GM23338 (cell line): ENCODE data around the gene CALHM2. TPM values are rescaled to one million over a fixed set of nuclear protein-coding genes. Genes with fewer than 3 reads are reported as not detected.
A peak's percentile ranks its signal among the peaks of the same experiment; 100 is the strongest.

ENCODE experiments used
- ATAC-seq: fragments of 200-7000 bp; cut with Tn5 transposase; 3 replicates; pipeline ENCODE4 v1.9.1; 2020
- DNase-seq: peaks from one replicate; pipeline ENCODE4 v3.0.0-alpha.2; 2015; ENCODE audit warnings: low spot score
- H2AFZ ChIP-seq: fragments of 200-600 bp; sonication (generic); 2 replicates; pipeline ENCODE4 v1.8.0; 2016; ENCODE audit warnings: antibody characterized with exemption, mild to moderate bottlenecking, moderate library complexity
- H3F3A ChIP-seq: fragments of 200-600 bp; sonication (generic); replicated peaks from 2 replicates; pipeline ENCODE4 v1.8.0; 2017; ENCODE audit warnings: antibody characterized with exemption, mixed run types, low read depth
- H3K27ac ChIP-seq: fragments of 200-600 bp; sonication (generic); 2 replicates; pipeline ENCODE4 v1.6.1; 2016; ENCODE audit warnings: low read depth
- H3K27me3 ChIP-seq: fragments of 200-600 bp; sonication (generic); 2 replicates; pipeline ENCODE4 v1.8.0; 2016; ENCODE audit warnings: mild to moderate bottlenecking, mixed run types, moderate library complexity; ENCODE audit not compliant: insufficient read depth
- H3K36me3 ChIP-seq: fragments of 200-600 bp; sonication (generic); 2 replicates; pipeline ENCODE4 v1.8.0; 2016; ENCODE audit warnings: mild to moderate bottlenecking; ENCODE audit not compliant: insufficient read depth
- H3K4me1 ChIP-seq: fragments of 200-600 bp; sonication (generic); 2 replicates; pipeline ENCODE4 v1.8.0; 2016; ENCODE audit warnings: mild to moderate bottlenecking, moderate library complexity; ENCODE audit not compliant: insufficient read depth
- H3K4me2 ChIP-seq: fragments of 200-600 bp; sonication (generic); 2 replicates; pipeline ENCODE4 v1.7.1; 2017; ENCODE audit warnings: mixed run types
- H3K4me3 ChIP-seq: fragments of 200-600 bp; sonication (generic); 2 replicates; pipeline ENCODE4 v1.6.1; 2016; ENCODE audit warnings: mixed run types
- H3K79me2 ChIP-seq: fragments of 200-600 bp; sonication (generic); replicated peaks from 2 replicates; pipeline ENCODE4 v1.8.0; 2017; ENCODE audit warnings: mild to moderate bottlenecking; ENCODE audit not compliant: insufficient read depth
- H3K9me2 ChIP-seq: fragments of 200-600 bp; sonication (generic); 2 replicates; pipeline ENCODE4 v1.8.0; 2017; ENCODE audit not compliant: insufficient read depth
- H4K20me1 ChIP-seq: fragments of 200-600 bp; sonication (generic); replicated peaks from 2 replicates; pipeline ENCODE4 v1.8.0; 2017; ENCODE audit warnings: mild to moderate bottlenecking; ENCODE audit not compliant: insufficient read depth
- H3K27ac Mint-ChIP-seq: 2 replicates; pipeline ENCODE4 v1.8.0; 2020; ENCODE audit warnings: inconsistent platforms, mild to moderate bottlenecking, moderate library complexity, mixed read lengths
- H3K27me3 Mint-ChIP-seq: 3 replicates; pipeline ENCODE4 v1.8.0; 2022; ENCODE audit warnings: low read depth, mild to moderate bottlenecking, moderate library complexity, mixed read lengths, inconsistent platforms; ENCODE audit not compliant: insufficient read depth, poor library complexity
- H3K36me3 Mint-ChIP-seq: 3 replicates; pipeline ENCODE4 v1.8.0; 2021; ENCODE audit warnings: low read depth, mild to moderate bottlenecking, inconsistent platforms, moderate library complexity, mixed read lengths
- H3K4me1 Mint-ChIP-seq: 3 replicates; pipeline ENCODE4 v1.8.0; 2020; ENCODE audit warnings: mild to moderate bottlenecking, inconsistent platforms, mixed read lengths
- H3K4me3 Mint-ChIP-seq: 3 replicates; pipeline ENCODE4 v1.8.0; 2021; ENCODE audit warnings: moderate library complexity, mild to moderate bottlenecking, inconsistent platforms, mixed read lengths
- H3K9me3 Mint-ChIP-seq: 3 replicates; pipeline ENCODE4 v1.8.0; 2020; ENCODE audit warnings: moderate library complexity, mild to moderate bottlenecking, inconsistent platforms, mixed read lengths
- EZH2 ChIP-seq: fragments of 200-600 bp; sonication (generic); IDR thresholded peaks from one replicate; pipeline ENCODE4 v1.8.0; 2017; ENCODE audit warnings: antibody characterized with exemption, mild to moderate bottlenecking, low read depth; ENCODE audit not compliant: unreplicated experiment
- EZH2phosphoT487 ChIP-seq: fragments of 200-600 bp; sonication (generic); IDR thresholded peaks from one replicate; pipeline ENCODE4 v1.8.1; 2018; ENCODE audit warnings: antibody characterized with exemption; ENCODE audit not compliant: unreplicated experiment
- JUNB ChIP-seq: IDR thresholded peaks from one replicate; pipeline ENCODE4 v1.6.1; 2016; ENCODE audit warnings: antibody characterized with exemption; ENCODE audit not compliant: unreplicated experiment
- NANOG ChIP-seq: IDR thresholded peaks from 2 replicates; pipeline ENCODE4 v1.6.1; 2016; ENCODE audit warnings: antibody characterized with exemption, borderline replicate concordance
- POLR2AphosphoS5 ChIP-seq: IDR thresholded peaks from 2 replicates; pipeline ENCODE4 v1.6.1; 2016; ENCODE audit warnings: antibody characterized with exemption, low read depth
- ZNF114 ChIP-seq: fragments of 250-450 bp; sonication (Bioruptor Pico); IDR thresholded peaks from 2 replicates; pipeline ENCODE4 v1.5.0; 2020; ENCODE audit warnings: mild to moderate bottlenecking, moderate library complexity
- ZNF331 ChIP-seq: fragments of 250-450 bp; sonication (Bioruptor Pico); IDR thresholded peaks from 2 replicates; pipeline ENCODE4 v1.5.0; 2020; ENCODE audit warnings: low read depth, mild to moderate bottlenecking, moderate library complexity
- polyA plus RNA-seq: library from polyadenylated mRNA; unstranded; fragments of >200 nt; fragmentation: Nextera tagmentation; extraction: Ambion mirVana; gene quantifications from 2 replicates; pipeline ENCODE4 v1.2.1, GENCODE V29; 2016
- total RNA-seq: library from RNA; depleted of rRNA; stranded (reverse); fragments of >200 nt; shearing (Covaris generic); gene quantifications from 2 replicates; pipeline ENCODE4 v1.2.3, GENCODE V29; 2014
- TF ChIP-seq, protein P1 (sequence below): IDR thresholded peaks from 2 replicates; pipeline ENCODE4 v1.6.1; 2016; ENCODE audit warnings: antibody characterized with exemption
- TF ChIP-seq, protein P2 (sequence below): fragments of 250-450 bp; sonication (Bioruptor Pico); IDR thresholded peaks from 2 replicates; pipeline ENCODE4 v1.5.0; 2020; ENCODE audit warnings: mild to moderate bottlenecking, moderate library complexity

CALHM2 gene
- total and polyA plus RNA-seq, 2 experiments from 2014 or later: 2.1 to 2.2 TPM

GRCh38 chr10:103493916-103494877 lies 42.0 kb upstream of the CALHM2 start:
- Mint-ChIP-seq H3K27ac (no peak overlapping the region), H3K4me1 (peaks cover 18% of the 10 kb centered on the region; the same call in 2 of the 3 replicates), H3K9me3 (no peaks in the 10 kb centered on the region; the same call in 2 of the 3 replicates), H3K36me3 (no peaks in the 10 kb centered on the region), H3K4me3 (peak overlapping the region; percentile 80), H3K27me3 (peaks cover 28% of the 10 kb centered on the region)
- Histone ChIP-seq H3K27me3 (peaks cover 58% of the 10 kb centered on the region), H3K4me1 (no peaks in the 10 kb centered on the region; the same call in 1 of the 2 replicates), H3K9me2 (no peaks in the 10 kb centered on the region), H3K79me2 (no peaks in the 10 kb centered on the region), H3K27ac (no peak overlapping the region), H3K36me3 (no peaks in the 10 kb centered on the region), H2AFZ (peak overlapping the region; percentile 94), H3F3A (peaks cover 5% of the 10 kb centered on the region; the same call in 1 of the 2 replicates), H3K4me2 (peak overlapping the region; percentile 90), H3K4me3 (peak overlapping the region; percentile 79), H4K20me1 (no peaks in the 10 kb centered on the region)
- DNase-seq: peak; percentile 64
- ATAC-seq: peak; percentile 58
- TF ChIP-seq, protein P1, sequence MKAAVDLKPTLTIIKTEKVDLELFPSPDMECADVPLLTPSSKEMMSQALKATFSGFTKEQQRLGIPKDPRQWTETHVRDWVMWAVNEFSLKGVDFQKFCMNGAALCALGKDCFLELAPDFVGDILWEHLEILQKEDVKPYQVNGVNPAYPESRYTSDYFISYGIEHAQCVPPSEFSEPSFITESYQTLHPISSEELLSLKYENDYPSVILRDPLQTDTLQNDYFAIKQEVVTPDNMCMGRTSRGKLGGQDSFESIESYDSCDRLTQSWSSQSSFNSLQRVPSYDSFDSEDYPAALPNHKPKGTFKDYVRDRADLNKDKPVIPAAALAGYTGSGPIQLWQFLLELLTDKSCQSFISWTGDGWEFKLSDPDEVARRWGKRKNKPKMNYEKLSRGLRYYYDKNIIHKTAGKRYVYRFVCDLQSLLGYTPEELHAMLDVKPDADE: no peak

- H2AFZ ChIP-seq: peak within 1 kb of the TSS; percentile 94
- H3K79me2 ChIP-seq: no peaks in the 10 kb centered on the region
- peaks cover 58% of the 10 kb centered on the region for H3K27me3 ChIP-seq
- no peaks in the 10 kb centered on the region; the same call in 1 of the 2 replicates for H3K4me1 ChIP-seq
- Mint-ChIP-seq H3K27me3 (peaks cover 28% of the 10 kb centered on the region), H3K9me3 (no peaks in the 10 kb centered on the region; the same call in 2 of the 3 replicates), H3K27ac (no peak within 1 kb of the TSS), H3K4me3 (peak within 1 kb of the TSS; percentile 80), H3K36me3 (no peaks in the 10 kb centered on the region), H3K4me1 (peaks cover 18% of the 10 kb centered on the region; the same call in 2 of the 3 replicates)
- DNase-seq: peak; percentile 90
- H3K4me3 ChIP-seq: peak within 1 kb of the TSS; percentile 79
- peaks cover 5% of the 10 kb centered on the region; the same call in 1 of the 2 replicates for H3F3A ChIP-seq
- peak within 1 kb of the TSS; percentile 90 for H3K4me2 ChIP-seq
- no peak within 1 kb of the TSS for H3K27ac ChIP-seq
- no peaks in the 10 kb centered on the region for H4K20me1 ChIP-seq
- ATAC-seq: peak; percentile 50
- no peaks in the 10 kb centered on the region for H3K36me3 ChIP-seq
- no peaks in the 10 kb centered on the region for H3K9me2 ChIP-seq
- TF ChIP-seq JUNB (no peak), EZH2 (no peak), ZNF331 (no peak), NANOG (no peak), ZNF114 (no peak), POLR2AphosphoS5 (no peak), EZH2phosphoT487 (no peak)
- TF ChIP-seq, protein P2, sequence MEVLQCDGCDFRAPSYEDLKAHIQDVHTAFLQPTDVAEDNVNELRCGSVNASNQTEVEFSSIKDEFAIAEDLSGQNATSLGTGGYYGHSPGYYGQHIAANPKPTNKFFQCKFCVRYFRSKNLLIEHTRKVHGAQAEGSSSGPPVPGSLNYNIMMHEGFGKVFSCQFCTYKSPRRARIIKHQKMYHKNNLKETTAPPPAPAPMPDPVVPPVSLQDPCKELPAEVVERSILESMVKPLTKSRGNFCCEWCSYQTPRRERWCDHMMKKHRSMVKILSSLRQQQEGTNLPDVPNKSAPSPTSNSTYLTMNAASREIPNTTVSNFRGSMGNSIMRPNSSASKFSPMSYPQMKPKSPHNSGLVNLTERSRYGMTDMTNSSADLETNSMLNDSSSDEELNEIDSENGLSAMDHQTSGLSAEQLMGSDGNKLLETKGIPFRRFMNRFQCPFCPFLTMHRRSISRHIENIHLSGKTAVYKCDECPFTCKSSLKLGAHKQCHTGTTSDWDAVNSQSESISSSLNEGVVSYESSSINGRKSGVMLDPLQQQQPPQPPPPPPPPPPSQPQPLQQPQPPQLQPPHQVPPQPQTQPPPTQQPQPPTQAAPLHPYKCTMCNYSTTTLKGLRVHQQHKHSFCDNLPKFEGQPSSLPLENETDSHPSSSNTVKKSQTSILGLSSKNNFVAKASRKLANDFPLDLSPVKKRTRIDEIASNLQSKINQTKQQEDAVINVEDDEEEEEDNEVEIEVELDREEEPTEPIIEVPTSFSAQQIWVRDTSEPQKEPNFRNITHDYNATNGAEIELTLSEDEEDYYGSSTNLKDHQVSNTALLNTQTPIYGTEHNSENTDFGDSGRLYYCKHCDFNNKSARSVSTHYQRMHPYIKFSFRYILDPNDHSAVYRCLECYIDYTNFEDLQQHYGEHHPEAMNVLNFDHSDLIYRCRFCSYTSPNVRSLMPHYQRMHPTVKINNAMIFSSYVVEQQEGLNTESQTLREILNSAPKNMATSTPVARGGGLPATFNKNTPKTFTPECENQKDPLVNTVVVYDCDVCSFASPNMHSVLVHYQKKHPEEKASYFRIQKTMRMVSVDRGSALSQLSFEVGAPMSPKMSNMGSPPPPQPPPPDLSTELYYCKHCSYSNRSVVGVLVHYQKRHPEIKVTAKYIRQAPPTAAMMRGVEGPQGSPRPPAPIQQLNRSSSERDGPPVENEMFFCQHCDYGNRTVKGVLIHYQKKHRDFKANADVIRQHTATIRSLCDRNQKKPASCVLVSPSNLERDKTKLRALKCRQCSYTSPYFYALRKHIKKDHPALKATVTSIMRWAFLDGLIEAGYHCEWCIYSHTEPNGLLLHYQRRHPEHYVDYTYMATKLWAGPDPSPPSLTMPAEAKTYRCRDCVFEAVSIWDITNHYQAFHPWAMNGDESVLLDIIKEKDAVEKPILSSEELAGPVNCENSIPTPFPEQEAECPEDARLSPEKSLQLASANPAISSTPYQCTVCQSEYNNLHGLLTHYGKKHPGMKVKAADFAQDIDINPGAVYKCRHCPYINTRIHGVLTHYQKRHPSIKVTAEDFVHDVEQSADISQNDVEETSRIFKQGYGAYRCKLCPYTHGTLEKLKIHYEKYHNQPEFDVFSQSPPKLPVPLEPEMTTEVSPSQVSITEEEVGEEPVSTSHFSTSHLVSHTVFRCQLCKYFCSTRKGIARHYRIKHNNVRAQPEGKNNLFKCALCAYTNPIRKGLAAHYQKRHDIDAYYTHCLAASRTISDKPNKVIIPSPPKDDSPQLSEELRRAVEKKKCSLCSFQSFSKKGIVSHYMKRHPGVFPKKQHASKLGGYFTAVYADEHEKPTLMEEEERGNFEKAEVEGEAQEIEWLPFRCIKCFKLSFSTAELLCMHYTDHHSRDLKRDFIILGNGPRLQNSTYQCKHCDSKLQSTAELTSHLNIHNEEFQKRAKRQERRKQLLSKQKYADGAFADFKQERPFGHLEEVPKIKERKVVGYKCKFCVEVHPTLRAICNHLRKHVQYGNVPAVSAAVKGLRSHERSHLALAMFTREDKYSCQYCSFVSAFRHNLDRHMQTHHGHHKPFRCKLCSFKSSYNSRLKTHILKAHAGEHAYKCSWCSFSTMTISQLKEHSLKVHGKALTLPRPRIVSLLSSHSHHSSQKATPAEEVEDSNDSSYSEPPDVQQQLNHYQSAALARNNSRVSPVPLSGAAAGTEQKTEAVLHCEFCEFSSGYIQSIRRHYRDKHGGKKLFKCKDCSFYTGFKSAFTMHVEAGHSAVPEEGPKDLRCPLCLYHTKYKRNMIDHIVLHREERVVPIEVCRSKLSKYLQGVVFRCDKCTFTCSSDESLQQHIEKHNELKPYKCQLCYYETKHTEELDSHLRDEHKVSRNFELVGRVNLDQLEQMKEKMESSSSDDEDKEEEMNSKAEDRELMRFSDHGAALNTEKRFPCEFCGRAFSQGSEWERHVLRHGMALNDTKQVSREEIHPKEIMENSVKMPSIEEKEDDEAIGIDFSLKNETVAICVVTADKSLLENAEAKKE (CRISPR knock-in tag): no peak
Observed at GRCh38 chr10:103493362-103493915, 41.3 kb upstream of the CALHM2 start, which contains the start of gene NEURL1. TSS of gene NEURL1 (plus strand) at chr10:103493705. CDS start at chr10:103494388, 683 bp downstream.
